Activated T-helper 17 cell treated with anti-CD3 and anti-CD28 coated beads, Interleukin-2, amount 50 U/mL, for 72 hours (primary cell): ENCODE data around the gene RNF14. TPM values are rescaled to one million over a fixed set of nuclear protein-coding genes. Genes with fewer than 3 reads are reported as not detected.
"Not testable (repeated sequence)": the region's sequence is repeated elsewhere in the genome, so short reads cannot be mapped to it uniquely, and the experiment has no call there.

Experiments used
- ATAC-seq: fragments of 150-1000 bp; cut with Tn5 transposase; replicated peaks from 2 replicates; pipeline ENCODE4 v1.10.0; 2021; ENCODE audit warnings: mild to moderate bottlenecking, moderate library complexity
- H3K27ac Mint-ChIP-seq: one replicate; pipeline ENCODE4 v1.8.0; 2022; ENCODE audit warnings: mixed read lengths
- H3K27me3 Mint-ChIP-seq: one replicate; pipeline ENCODE4 v1.8.0; 2022; ENCODE audit warnings: mixed read lengths
- H3K36me3 Mint-ChIP-seq: one replicate; pipeline ENCODE4 v1.8.0; 2022; ENCODE audit warnings: low read depth, mild to moderate bottlenecking, mixed read lengths
- H3K4me1 Mint-ChIP-seq: one replicate; pipeline ENCODE4 v1.8.0; 2022; ENCODE audit warnings: mixed read lengths
- H3K4me3 Mint-ChIP-seq: one replicate; pipeline ENCODE4 v1.8.0; 2022; ENCODE audit warnings: mild to moderate bottlenecking, mixed read lengths
- H3K9me3 Mint-ChIP-seq: one replicate; pipeline ENCODE4 v1.8.0; 2022; ENCODE audit warnings: mixed read lengths
- total RNA-seq, 2 donors: library from RNA; stranded (reverse); gene quantifications; one replicate each; pipeline ENCODE4 v1.2.3, GENCODE V29; 2022

RNF14 gene
- 10 to 100 TPM; 28.4 to 30.8 TPM for total RNA-seq

- peaks cover 38% of the 10 kb centered on the region for H3K36me3 Mint-ChIP-seq
- ATAC-seq: peak; percentile 96
- no peaks in the 10 kb centered on the region for H3K27me3 Mint-ChIP-seq
- peak within 1 kb of the TSS; percentile 95 for H3K4me3 Mint-ChIP-seq
- H3K27ac Mint-ChIP-seq: peak within 1 kb of the TSS; percentile 94
- H3K9me3 Mint-ChIP-seq: no peaks in the 10 kb centered on the region
- H3K4me1 Mint-ChIP-seq: peaks cover 11% of the 10 kb centered on the region
These were observed at the start of gene RNF14 for GRCh38 chr5:141968914-141969608. Gene RNF14 (plus strand): TSS chr5:141969105. CDS start chr5:141973589, 4,484 bp downstream.

GRCh38 chr5:141919218-141920119 lies 49.4 kb upstream of the RNF14 start:
- H3K36me3 Mint-ChIP-seq: peaks cover 10% of the 10 kb centered on the region
- ATAC-seq: no peak
- H3K27me3 Mint-ChIP-seq: peaks cover 8% of the 10 kb centered on the region
- H3K4me3 Mint-ChIP-seq: no peak overlapping the region
- H3K9me3 Mint-ChIP-seq: no peaks in the 10 kb centered on the region
- H3K4me1 Mint-ChIP-seq: peaks cover 6% of the 10 kb centered on the region
- H3K27ac Mint-ChIP-seq: no peak overlapping the region

GRCh38 chr5:141920771-141921170 lies 48.1 kb upstream of the RNF14 start:
- peaks cover 10% of the 10 kb centered on the region for H3K4me1 Mint-ChIP-seq
- H3K27ac Mint-ChIP-seq: peak overlapping the region; percentile 10
- no peak overlapping the region for H3K4me3 Mint-ChIP-seq
- H3K9me3 Mint-ChIP-seq: no peaks in the 10 kb centered on the region
- H3K27me3 Mint-ChIP-seq: peaks cover under 1% of the 10 kb centered on the region
- peaks cover 19% of the 10 kb centered on the region for H3K36me3 Mint-ChIP-seq
- ATAC-seq: no peak

- H3K4me1 Mint-ChIP-seq: peaks cover 14% of the 10 kb centered on the region
- not testable (repeated sequence) for ATAC-seq, H3K27me3 Mint-ChIP-seq, H3K9me3 Mint-ChIP-seq
- H3K36me3 Mint-ChIP-seq: peaks cover 41% of the 10 kb centered on the region
- peak overlapping the region; percentile 97 for H3K4me3 Mint-ChIP-seq
- peak overlapping the region; percentile 99 for H3K27ac Mint-ChIP-seq
These were observed 46.0 kb upstream of the RNF14 start for GRCh38 chr5:141922827-141923447.

GRCh38 chr5:141923448-141924313 lies 45.2 kb upstream of the RNF14 start, which contains the start of gene DELE1:
Gene DELE1 (plus strand): TSS chr5:141923871. CDS start chr5:141923942, 71 bp downstream.
- peak; percentile 96 for ATAC-seq
- H3K27me3 Mint-ChIP-seq: no peaks in the 10 kb centered on the region
- peak within 1 kb of the TSS; percentile 97 for H3K4me3 Mint-ChIP-seq
- no peaks in the 10 kb centered on the region for H3K9me3 Mint-ChIP-seq
- peaks cover 14% of the 10 kb centered on the region for H3K4me1 Mint-ChIP-seq
- H3K36me3 Mint-ChIP-seq: peaks cover 48% of the 10 kb centered on the region
- H3K27ac Mint-ChIP-seq: peak within 1 kb of the TSS; percentile 99

- Mint-ChIP-seq H3K27me3 (no peaks in the 10 kb centered on the region), H3K4me3 (no peak overlapping the region), H3K4me1 (peaks cover 21% of the 10 kb centered on the region), H3K27ac (no peak overlapping the region), H3K36me3 (peaks cover 76% of the 10 kb centered on the region), H3K9me3 (no peaks in the 10 kb centered on the region)
- ATAC-seq: no peak
These were observed 42.5 kb upstream of the RNF14 start for GRCh38 chr5:141926434-141926833.

- no peak overlapping the region for H3K4me3 Mint-ChIP-seq
- H3K36me3 Mint-ChIP-seq: peaks cover 92% of the 10 kb centered on the region
- no peaks in the 10 kb centered on the region for H3K9me3 Mint-ChIP-seq
- H3K4me1 Mint-ChIP-seq: peaks cover 22% of the 10 kb centered on the region
- no peaks in the 10 kb centered on the region for H3K27me3 Mint-ChIP-seq
- ATAC-seq: no peak
- peak overlapping the region; percentile 42 for H3K27ac Mint-ChIP-seq
These were observed 40.9 kb upstream of the RNF14 start for GRCh38 chr5:141928051-141928450.

- H3K4me1 Mint-ChIP-seq: peaks cover 16% of the 10 kb centered on the region
- H3K36me3 Mint-ChIP-seq: peaks cover 97% of the 10 kb centered on the region
- no peak overlapping the region for H3K4me3 Mint-ChIP-seq
These were observed 39.4 kb upstream of the RNF14 start for GRCh38 chr5:141929398-141930058.

GRCh38 chr5:141931694-141932093 lies 37.2 kb upstream of the RNF14 start:
- no peaks in the 10 kb centered on the region for H3K9me3 Mint-ChIP-seq
- H3K27ac Mint-ChIP-seq: peak overlapping the region; percentile 80
- no peaks in the 10 kb centered on the region for H3K27me3 Mint-ChIP-seq
- peaks cover 99% of the 10 kb centered on the region for H3K36me3 Mint-ChIP-seq
- H3K4me3 Mint-ChIP-seq: no peak overlapping the region
- ATAC-seq: no peak
- peaks cover 8% of the 10 kb centered on the region for H3K4me1 Mint-ChIP-seq

More at GRCh38 chr5:141929398-141930058, 39.4 kb upstream of the RNF14 start:
- Mint-ChIP-seq H3K27ac (no peak overlapping the region), H3K27me3 (no peaks in the 10 kb centered on the region), H3K9me3 (no peaks in the 10 kb centered on the region)
- no peak for ATAC-seq

GRCh38 chr5:141933151-141933550 lies 35.8 kb upstream of the RNF14 start:
- H3K4me1 Mint-ChIP-seq: peaks cover 8% of the 10 kb centered on the region
- H3K36me3 Mint-ChIP-seq: peaks cover 94% of the 10 kb centered on the region
- H3K27me3 Mint-ChIP-seq: no peaks in the 10 kb centered on the region
- H3K27ac Mint-ChIP-seq: no peak overlapping the region
- ATAC-seq: no peak
- no peak overlapping the region for H3K4me3 Mint-ChIP-seq
- no peaks in the 10 kb centered on the region for H3K9me3 Mint-ChIP-seq

- H3K27ac Mint-ChIP-seq: no peak overlapping the region
- no peaks in the 10 kb centered on the region for H3K9me3 Mint-ChIP-seq
- H3K4me1 Mint-ChIP-seq: peaks cover 8% of the 10 kb centered on the region
- H3K4me3 Mint-ChIP-seq: no peak overlapping the region
- ATAC-seq: no peak
- H3K36me3 Mint-ChIP-seq: peaks cover 94% of the 10 kb centered on the region
- no peaks in the 10 kb centered on the region for H3K27me3 Mint-ChIP-seq
These were observed 34.6 kb upstream of the RNF14 start for GRCh38 chr5:141934099-141934844.

GRCh38 chr5:141935538-141935937 lies 33.4 kb upstream of the RNF14 start:
- peak overlapping the region; percentile 0 for H3K27ac Mint-ChIP-seq
- no peak overlapping the region for H3K4me3 Mint-ChIP-seq

More at GRCh38 chr5:141935538-141935937, 33.4 kb upstream of the RNF14 start:
- Mint-ChIP-seq H3K4me1 (peaks cover 10% of the 10 kb centered on the region), H3K36me3 (peaks cover 90% of the 10 kb centered on the region), H3K27me3 (no peaks in the 10 kb centered on the region), H3K9me3 (no peaks in the 10 kb centered on the region)
- no peak for ATAC-seq
